Measurements from ENCODE around the gene OR2J3.
"Not testable (repeated sequence)": the region's sequence is repeated elsewhere in the genome, so short reads cannot be mapped to it uniquely, and the experiment has no call there.

The OR2J3 gene

DNA sequence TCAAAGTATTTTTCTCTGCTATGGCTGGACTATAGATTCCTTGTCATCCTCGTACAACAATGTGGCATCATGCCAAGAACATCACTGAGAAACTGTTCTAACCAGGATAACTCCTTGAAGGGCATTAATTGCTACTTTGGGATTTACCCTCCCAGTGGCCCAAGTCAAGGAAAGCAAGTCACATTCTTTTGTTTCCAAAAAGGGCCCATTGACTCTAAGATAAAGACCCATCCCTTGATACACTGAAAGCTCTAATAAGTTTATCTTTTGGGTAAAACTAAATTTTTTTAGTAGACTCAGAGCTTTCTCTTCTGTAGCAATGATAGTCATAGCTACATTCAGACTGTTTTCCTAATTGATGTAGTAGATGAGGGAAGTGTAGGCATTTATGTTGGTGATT lies at the start of gene OR2J3:
Gene OR2J3, plus strand, starts transcription at position 301 of the 400 bp plus-strand sequence. CDS start 3,833 bp downstream, outside the sequence.
- in situ Hi-C loops (cut with HindIII; ENCODE audit: low sequenced_read_pairs) = no loop called here

GRCh38 chr6:29071831-29072723 lies 35.8 kb upstream of the OR2J3 start:
- in situ Hi-C loops (cut with HindIII; ENCODE audit: low sequenced_read_pairs) = no loop called here

DNA sequence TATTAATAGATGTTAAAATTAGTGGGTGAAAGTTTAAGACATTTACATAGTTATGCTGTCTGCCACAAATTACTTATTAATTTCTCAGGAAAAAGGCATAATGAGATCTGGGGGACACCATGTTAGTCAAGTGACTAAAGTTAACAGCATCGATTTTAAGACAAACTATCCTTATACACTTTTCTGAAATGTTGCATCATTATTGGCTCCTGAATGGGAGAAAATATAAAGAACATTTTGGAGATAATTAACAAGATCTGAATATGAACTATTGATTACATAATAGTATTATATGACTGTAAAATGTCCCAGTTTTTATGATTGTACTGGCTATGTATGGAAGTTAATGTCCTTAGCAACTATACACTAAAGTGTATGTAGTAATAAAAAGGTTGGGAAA lies 28.7 kb upstream of the OR2J3 start:
- in situ Hi-C loops (cut with HindIII; ENCODE audit: low sequenced_read_pairs) = no loop called here

- in situ Hi-C loops (cut with HindIII; ENCODE audit: low sequenced_read_pairs) = no loop called here
These were observed 26.5 kb upstream of the OR2J3 start for GRCh38 chr6:29081312-29081711.

DNA sequence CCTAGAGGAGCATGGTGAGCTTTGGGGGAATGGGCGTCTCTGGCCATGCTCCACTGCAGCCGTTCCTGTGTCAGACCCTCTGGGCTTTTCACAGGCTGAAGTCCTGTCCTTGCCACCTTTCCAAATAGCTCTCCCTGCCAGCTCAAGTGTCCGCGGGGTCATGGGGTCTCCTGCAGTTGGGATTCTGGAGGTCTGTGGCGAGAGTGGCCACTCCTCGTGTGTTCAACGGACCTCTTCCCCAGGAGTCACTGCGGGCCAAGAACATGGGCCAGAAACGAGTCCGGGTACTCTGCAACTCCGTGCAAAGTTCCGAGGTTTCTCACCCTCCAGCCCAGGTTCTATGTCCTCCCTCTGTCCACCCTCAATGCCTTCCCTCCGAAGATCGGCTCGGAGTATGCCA lies 25.4 kb upstream of the OR2J3 start:
- in situ Hi-C loops (cut with HindIII; ENCODE audit: low sequenced_read_pairs) = no loop called here

- in situ Hi-C loops (cut with HindIII; ENCODE audit: low sequenced_read_pairs) = no loop called here
These were observed 20.6 kb upstream of the OR2J3 start, which contains the start of gene OR2B3 for GRCh38 chr6:29087213-29087612. Gene OR2B3 (minus strand): TSS chr6:29087313. CDS start chr6:29087248, 65 bp downstream.

DNA sequence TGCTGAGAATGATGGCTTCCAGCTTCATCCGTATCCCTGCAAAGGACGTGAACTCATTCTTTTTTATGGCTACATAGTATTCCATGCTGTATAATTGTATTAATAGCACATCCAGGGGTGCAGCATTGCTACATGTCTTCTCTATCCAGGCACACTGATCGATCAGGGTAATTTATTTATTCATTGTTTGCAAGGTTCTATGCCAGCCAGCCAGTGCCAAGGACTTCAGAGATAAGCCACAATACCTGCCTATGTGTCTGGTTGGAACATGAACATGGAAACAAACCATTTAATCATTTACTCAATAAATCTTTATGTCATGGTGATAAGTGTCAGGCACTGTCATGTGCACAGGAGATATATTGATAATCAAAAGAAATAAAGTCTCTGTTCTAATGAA lies 14.9 kb upstream of the OR2J3 start:
- in situ Hi-C loops (cut with HindIII; ENCODE audit: low sequenced_read_pairs) = no loop called here

DNA sequence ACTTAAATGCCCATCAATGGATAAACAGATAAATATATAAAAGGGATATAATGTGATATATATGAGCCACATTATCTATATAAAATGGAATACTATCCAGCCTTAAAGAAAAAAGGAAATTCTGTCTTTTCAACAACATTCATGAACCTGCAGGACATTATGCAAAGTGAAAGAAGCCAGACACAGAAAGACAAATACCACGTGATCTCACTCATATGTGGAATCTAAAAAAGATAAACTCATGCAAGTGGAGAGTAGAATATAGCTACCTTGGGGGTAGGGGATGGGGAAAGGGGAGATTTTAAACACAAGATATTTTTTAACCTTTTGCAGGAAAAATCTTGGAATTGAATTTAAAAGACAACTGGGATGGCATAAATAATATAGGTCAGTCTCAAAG lies 10.1 kb upstream of the OR2J3 start:
- in situ Hi-C loops (cut with HindIII; ENCODE audit: low sequenced_read_pairs) = no loop called here

- in situ Hi-C loops (cut with HindIII; ENCODE audit: low sequenced_read_pairs) = no loop called here
These were observed 8.7 kb upstream of the OR2J3 start, which contains the start of gene OR2J1 for GRCh38 chr6:29099190-29099589. Gene OR2J1 (plus strand): TSS chr6:29099490. CDS start chr6:29100943, 1,453 bp downstream.

GRCh38 chr6:29112135-29112534 lies 4.3 kb downstream of the OR2J3 start:
- in situ Hi-C loops (cut with HindIII; ENCODE audit: low sequenced_read_pairs) = no loop called here

- in situ Hi-C loops (cut with HindIII; ENCODE audit: low sequenced_read_pairs) = not testable (repeated sequence)
These were observed 7.1 kb downstream of the OR2J3 start for GRCh38 chr6:29114964-29115363.

- in situ Hi-C loops (cut with HindIII; ENCODE audit: low sequenced_read_pairs) = no loop called here
These were observed 21.6 kb downstream of the OR2J3 start for GRCh38 chr6:29129326-29130012.

DNA sequence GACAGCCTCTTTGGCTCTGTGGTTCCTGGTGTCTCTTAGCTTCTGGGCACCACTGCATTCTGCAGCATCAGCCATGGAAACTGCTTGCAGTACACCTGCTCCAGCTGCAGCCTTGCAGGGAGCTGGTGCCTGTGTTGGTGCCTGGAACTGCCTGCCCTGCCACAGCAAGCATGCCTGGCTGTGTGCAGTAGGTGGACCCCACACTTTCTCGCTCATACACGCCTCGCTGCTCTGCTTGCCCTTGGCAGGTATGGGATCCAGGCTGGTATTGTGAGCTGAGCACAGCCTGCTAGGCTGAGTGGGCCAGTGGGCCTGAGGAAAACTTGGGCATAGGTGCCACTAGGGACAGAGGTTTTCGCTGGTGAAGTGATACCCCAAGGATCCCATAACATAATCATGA lies 22.8 kb downstream of the OR2J3 start:
- in situ Hi-C loops (cut with HindIII; ENCODE audit: low sequenced_read_pairs) = no loop called here

GRCh38 chr6:29131691-29132090 lies 23.8 kb downstream of the OR2J3 start:
- in situ Hi-C loops (cut with HindIII; ENCODE audit: low sequenced_read_pairs) = no loop called here

GRCh38 chr6:29137724-29138123 lies 29.9 kb downstream of the OR2J3 start:
- in situ Hi-C loops (cut with HindIII; ENCODE audit: low sequenced_read_pairs) = no loop called here

DNA sequence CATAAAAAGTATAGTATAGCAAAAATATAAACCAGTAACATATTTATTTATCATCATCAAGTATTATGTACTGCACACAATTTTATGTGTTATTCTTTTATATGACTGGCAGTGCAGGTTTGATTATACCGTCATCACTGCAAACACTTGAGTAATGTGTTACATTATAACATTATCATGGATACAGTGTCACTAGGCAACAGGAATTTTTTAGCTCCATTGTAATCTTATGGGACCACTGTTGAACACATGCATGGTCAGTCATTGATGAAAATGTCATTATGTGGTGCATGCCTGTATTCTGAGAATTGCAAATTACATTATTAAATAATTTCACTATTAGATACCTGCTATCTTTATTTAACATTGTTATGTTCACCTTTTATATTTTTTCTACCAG lies 33.7 kb downstream of the OR2J3 start:
- in situ Hi-C loops (cut with HindIII; ENCODE audit: low sequenced_read_pairs) = no loop called here

- in situ Hi-C loops (cut with HindIII; ENCODE audit: low sequenced_read_pairs) = no loop called here
These were observed 34.5 kb downstream of the OR2J3 start for GRCh38 chr6:29142309-29142708.

- in situ Hi-C loops (cut with HindIII; ENCODE audit: low sequenced_read_pairs) = no loop called here
These were observed 38.3 kb downstream of the OR2J3 start for GRCh38 chr6:29146179-29146578.

- in situ Hi-C loops (cut with HindIII; ENCODE audit: low sequenced_read_pairs) = no loop called here
These were observed 39.2 kb downstream of the OR2J3 start for GRCh38 chr6:29147074-29147473.

DNA sequence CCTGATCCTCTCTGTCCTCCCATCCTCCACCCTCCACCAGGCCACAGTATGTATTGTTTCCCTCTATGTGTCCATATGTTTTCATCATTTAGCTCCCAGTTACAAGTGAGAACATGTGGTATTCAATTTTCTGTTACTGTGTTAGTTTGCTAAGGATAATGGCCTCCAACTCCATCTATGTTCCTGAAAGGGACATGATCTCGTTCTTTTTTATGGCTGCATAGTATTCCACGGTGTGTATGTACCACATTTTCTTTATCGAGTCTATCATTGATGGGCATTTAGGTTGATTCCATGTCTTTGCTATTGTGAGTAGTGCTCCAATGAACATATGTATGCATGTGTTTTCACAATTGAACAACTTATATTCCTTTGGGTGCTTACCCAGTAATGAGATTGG lies 41.6 kb downstream of the OR2J3 start:
- in situ Hi-C loops (cut with HindIII; ENCODE audit: low sequenced_read_pairs) = not testable (repeated sequence)

DNA sequence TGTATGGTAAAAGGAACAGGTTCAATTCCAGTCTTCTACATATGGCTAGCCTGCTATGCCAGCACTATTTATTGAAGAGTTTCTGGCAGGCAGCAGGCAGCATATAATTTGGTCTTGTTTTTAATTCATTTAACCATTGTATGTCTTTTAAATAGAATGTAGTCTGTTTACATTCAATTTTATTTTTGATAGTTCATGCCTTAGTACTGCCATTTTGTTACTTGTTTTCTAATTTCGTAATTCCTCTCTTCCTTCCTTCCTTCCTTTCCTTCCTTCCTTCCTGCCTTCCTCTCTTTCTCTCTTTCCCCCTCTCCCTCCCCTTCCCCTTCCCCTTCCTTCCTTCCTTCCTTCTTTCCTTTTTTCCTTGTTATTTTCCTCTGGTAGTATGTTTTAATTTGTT lies 45.2 kb downstream of the OR2J3 start:
- in situ Hi-C loops (cut with HindIII; ENCODE audit: low sequenced_read_pairs) = no loop called here

DNA sequence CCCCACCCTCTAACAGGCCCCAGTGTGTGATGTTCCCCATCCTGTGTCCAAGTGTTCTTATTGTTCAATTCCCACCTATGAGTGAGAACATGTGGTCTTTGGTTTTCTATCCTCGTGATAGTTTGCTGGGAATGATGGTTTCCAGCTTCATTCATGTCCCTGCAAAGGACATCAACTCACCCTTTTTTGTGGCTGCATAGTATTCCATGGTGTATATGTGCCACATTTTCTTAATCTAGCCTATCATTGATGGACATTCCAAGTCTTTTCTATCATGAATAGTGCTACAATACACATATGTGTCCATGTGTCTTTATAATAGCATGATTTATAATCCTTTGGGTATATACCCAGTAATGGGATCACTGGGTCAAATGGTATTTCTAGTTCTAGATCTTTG lies 47.3 kb downstream of the OR2J3 start:
- in situ Hi-C loops (cut with HindIII; ENCODE audit: low sequenced_read_pairs) = not testable (repeated sequence)

Data from DLD1 (cell line).